HS-27A (cell line): ENCODE data around the gene CSRP1.
"Not testable (repeated sequence)": the region's sequence is repeated elsewhere in the genome, so short reads cannot be mapped to it uniquely, and the experiment has no call there.

Experiments
- DNase-seq: peaks from one replicate; pipeline ENCODE4 v3.0.0-alpha.2; 2012; ENCODE audit warnings: low read depth, missing footprints

Gene CSRP1

GRCh38 chr1:201506557-201507359 is at the start of gene CSRP1:
Gene CSRP1, minus strand, starts transcription at chr1:201507123. Its CDS starts 10,820 bp downstream, at chr1:201496303.
- DNase-seq = no peak

- DNase-seq = no peak
These were observed 48.6 kb upstream of the CSRP1 start for GRCh38 chr1:201555593-201555945.

- DNase-seq = no peak
These were observed 48.1 kb upstream of the CSRP1 start for GRCh38 chr1:201554789-201555592.

- no peak for DNase-seq
These were observed 47.3 kb upstream of the CSRP1 start for GRCh38 chr1:201554190-201554600.

GRCh38 chr1:201553496-201554189 is 46.7 kb upstream of the CSRP1 start:
- DNase-seq = no peak

GRCh38 chr1:201552941-201553351 is 46.0 kb upstream of the CSRP1 start:
- no peak for DNase-seq

- no peak for DNase-seq
These were observed 45.2 kb upstream of the CSRP1 start for GRCh38 chr1:201551877-201552731.

- no peak for DNase-seq
These were observed 44.2 kb upstream of the CSRP1 start for GRCh38 chr1:201551096-201551495.

GRCh38 chr1:201549522-201549921 is 42.6 kb upstream of the CSRP1 start:
- not testable (repeated sequence) for DNase-seq

- DNase-seq = no peak
These were observed 39.0 kb upstream of the CSRP1 start for GRCh38 chr1:201545851-201546492.

- no peak for DNase-seq
These were observed 37.8 kb upstream of the CSRP1 start for GRCh38 chr1:201544710-201545109.

- no peak for DNase-seq
These were observed 37.1 kb upstream of the CSRP1 start for GRCh38 chr1:201543871-201544642.

GRCh38 chr1:201542309-201543035 is 35.5 kb upstream of the CSRP1 start:
- DNase-seq = no peak

- no peak for DNase-seq
These were observed 34.2 kb upstream of the CSRP1 start for GRCh38 chr1:201540846-201541735.

- DNase-seq = no peak
These were observed 32.9 kb upstream of the CSRP1 start for GRCh38 chr1:201539561-201540431.

GRCh38 chr1:201538612-201539551 is 32.0 kb upstream of the CSRP1 start, which contains the start of gene NAV1:
Gene NAV1, plus strand, starts transcription at chr1:201539127. Its CDS starts 83,758 bp downstream, at chr1:201622885.
- no peak for DNase-seq
